Measurements from ENCODE around the gene CACNB3. TPM values are rescaled to one million over a fixed set of nuclear protein-coding genes. Genes with fewer than 3 reads are reported as not detected.

Gene CACNB3
- total RNA-seq, 1 donor from 2014 or later, result 40.5 TPM

DNA sequence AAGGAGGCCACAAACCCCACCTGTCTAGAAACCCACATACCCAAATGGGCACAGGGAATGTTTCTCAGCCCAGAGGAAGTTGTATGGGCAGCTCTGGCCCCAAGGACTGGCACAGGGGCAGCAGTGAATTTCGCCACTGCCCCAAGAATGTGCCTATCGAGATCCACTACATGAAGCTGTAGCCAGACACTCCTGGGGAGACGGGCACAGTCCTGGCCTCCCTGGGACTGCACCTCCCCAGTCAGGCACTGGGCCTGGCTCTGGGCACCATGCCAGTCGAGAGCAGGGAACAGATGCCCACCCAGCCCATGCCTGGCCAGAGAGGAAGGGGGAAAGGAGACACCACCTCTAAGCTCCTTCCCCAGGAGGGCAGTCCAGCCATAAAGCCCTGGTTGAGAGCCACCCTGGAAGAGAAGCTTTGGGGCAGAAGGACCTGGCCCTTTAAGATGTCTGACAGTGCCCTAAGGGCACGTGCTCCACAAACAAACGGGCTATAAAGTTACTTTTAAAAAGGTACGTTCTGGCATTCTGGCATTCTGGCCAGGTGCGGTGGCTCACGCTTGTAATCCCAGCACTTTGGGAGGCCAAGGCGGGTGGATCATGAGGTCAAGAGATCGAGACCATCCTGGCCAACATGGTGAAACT lies 37.8 kb upstream of the CACNB3 start:
- Histone ChIP-seq H3K4me2 (ENCODE audit: low read length) (peak overlapping the region; percentile 66), H3K27me3 (ENCODE audit: insufficient read depth, low read length) (no peaks in the 10 kb centered on the region), H3K4me1 (ENCODE audit: insufficient read depth, low read length) (peaks cover 22% of the 10 kb centered on the region), H4K20me1 (ENCODE audit: insufficient read depth, low read length) (peaks cover 63% of the 10 kb centered on the region), H3K27ac (ENCODE audit: low read depth, low read length) (peak overlapping the region; percentile 71), H2AFZ (ENCODE audit: low read depth, low read length) (no peak overlapping the region), H3K79me2 (ENCODE audit: insufficient read depth, low read length) (peaks cover 53% of the 10 kb centered on the region), H3K36me3 (ENCODE audit: insufficient read depth, low read length) (no peaks in the 10 kb centered on the region), H3K9me3 (ENCODE audit: insufficient read depth, low read depth, low read length) (no peaks in the 10 kb centered on the region), H3K9ac (ENCODE audit: low read length) (peak overlapping the region; percentile 56), H3K4me3 (ENCODE audit: insufficient read depth, low read depth, low read length) (no peak overlapping the region)
- TF ChIP-seq EZH2 (IDR thresholded peaks at IDR 0.05; ENCODE audit: insufficient read depth, low read length), result no peak
- TF ChIP-seq, protein P1, sequence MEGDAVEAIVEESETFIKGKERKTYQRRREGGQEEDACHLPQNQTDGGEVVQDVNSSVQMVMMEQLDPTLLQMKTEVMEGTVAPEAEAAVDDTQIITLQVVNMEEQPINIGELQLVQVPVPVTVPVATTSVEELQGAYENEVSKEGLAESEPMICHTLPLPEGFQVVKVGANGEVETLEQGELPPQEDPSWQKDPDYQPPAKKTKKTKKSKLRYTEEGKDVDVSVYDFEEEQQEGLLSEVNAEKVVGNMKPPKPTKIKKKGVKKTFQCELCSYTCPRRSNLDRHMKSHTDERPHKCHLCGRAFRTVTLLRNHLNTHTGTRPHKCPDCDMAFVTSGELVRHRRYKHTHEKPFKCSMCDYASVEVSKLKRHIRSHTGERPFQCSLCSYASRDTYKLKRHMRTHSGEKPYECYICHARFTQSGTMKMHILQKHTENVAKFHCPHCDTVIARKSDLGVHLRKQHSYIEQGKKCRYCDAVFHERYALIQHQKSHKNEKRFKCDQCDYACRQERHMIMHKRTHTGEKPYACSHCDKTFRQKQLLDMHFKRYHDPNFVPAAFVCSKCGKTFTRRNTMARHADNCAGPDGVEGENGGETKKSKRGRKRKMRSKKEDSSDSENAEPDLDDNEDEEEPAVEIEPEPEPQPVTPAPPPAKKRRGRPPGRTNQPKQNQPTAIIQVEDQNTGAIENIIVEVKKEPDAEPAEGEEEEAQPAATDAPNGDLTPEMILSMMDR (IDR thresholded peaks at IDR 0.05; ENCODE audit: insufficient read depth, low read depth, low read length), result no peak
- DNase-seq (ENCODE audit: low read depth) (no peak), FAIRE-seq (no peak)
- Mint-ChIP-seq H3K27ac (ENCODE audit: unreplicated experiment) (no peak overlapping the region), H3K4me1 (ENCODE audit: low read depth, unreplicated experiment) (peaks cover 8% of the 10 kb centered on the region), H3K36me3 (ENCODE audit: low read depth, unreplicated experiment) (peaks cover 21% of the 10 kb centered on the region), H3K27me3 (ENCODE audit: low read depth, unreplicated experiment) (no peaks in the 10 kb centered on the region), H3K9me3 (ENCODE audit: unreplicated experiment) (no peaks in the 10 kb centered on the region), H3K4me3 (ENCODE audit: unreplicated experiment) (no peak overlapping the region)

DNA sequence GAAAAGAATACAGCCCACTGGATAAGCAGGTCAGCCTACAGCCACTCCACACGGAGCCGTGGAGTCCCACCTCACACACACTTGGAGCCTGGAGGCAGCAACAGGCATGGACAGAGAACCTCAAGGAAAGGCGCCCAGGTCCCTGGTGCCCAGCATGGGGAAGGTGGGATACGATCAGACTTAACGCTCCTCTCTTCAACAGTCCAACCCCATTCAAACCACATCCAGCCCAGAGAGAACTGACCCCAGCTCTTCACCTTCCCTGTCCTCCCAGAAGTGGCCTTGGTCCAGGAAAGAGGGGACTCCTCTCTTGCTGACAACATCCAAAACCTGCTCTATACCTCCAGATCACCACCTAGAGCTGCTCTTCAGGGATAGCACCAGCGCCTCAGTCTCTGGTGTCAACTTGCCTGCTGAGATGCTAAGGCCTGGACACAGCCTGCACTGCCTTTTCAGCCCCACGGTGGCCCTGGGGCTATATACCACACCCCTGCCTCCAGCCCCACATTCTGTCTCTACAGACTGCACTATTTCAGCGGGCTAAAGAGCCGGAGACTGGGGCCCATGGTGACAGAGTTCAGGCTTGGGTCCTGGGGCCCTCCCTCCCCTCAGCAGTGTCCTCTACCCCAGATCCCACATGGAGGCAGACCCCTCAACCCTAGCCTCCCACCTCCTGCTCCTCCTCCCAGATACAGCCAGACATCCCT lies 36.4 kb upstream of the CACNB3 start:
- H3K4me1 ChIP-seq (ENCODE audit: insufficient read depth, low read length), result peaks cover 23% of the 10 kb centered on the region
- H3K9me3 ChIP-seq (ENCODE audit: insufficient read depth, low read depth, low read length), result no peaks in the 10 kb centered on the region
- peaks cover 72% of the 10 kb centered on the region for H4K20me1 ChIP-seq (ENCODE audit: insufficient read depth, low read length)
- no peaks in the 10 kb centered on the region for H3K27me3 Mint-ChIP-seq (ENCODE audit: low read depth, unreplicated experiment)
- FAIRE-seq (no peak), DNase-seq (ENCODE audit: low read depth) (no peak)
- no peak overlapping the region for H3K9ac ChIP-seq (ENCODE audit: low read length)
- TF ChIP-seq, protein P1 (IDR thresholded peaks at IDR 0.05; ENCODE audit: insufficient read depth, low read depth, low read length), result no peak
- TF ChIP-seq EZH2 (IDR thresholded peaks at IDR 0.05; ENCODE audit: insufficient read depth, low read length), result no peak
- no peaks in the 10 kb centered on the region for H3K9me3 Mint-ChIP-seq (ENCODE audit: unreplicated experiment)
- no peak overlapping the region for H3K4me3 Mint-ChIP-seq (ENCODE audit: unreplicated experiment)
- no peaks in the 10 kb centered on the region for H3K36me3 ChIP-seq (ENCODE audit: insufficient read depth, low read length)
- H3K79me2 ChIP-seq (ENCODE audit: insufficient read depth, low read length), result peaks cover 67% of the 10 kb centered on the region
- H3K4me1 Mint-ChIP-seq (ENCODE audit: low read depth, unreplicated experiment), result peaks cover 8% of the 10 kb centered on the region
- H2AFZ ChIP-seq (ENCODE audit: low read depth, low read length), result no peak overlapping the region
- peaks cover 17% of the 10 kb centered on the region for H3K36me3 Mint-ChIP-seq (ENCODE audit: low read depth, unreplicated experiment)
- no peaks in the 10 kb centered on the region for H3K27me3 ChIP-seq (ENCODE audit: insufficient read depth, low read length)
- H3K4me3 ChIP-seq (ENCODE audit: insufficient read depth, low read depth, low read length), result no peak overlapping the region
- no peak overlapping the region for H3K27ac Mint-ChIP-seq (ENCODE audit: unreplicated experiment)
- no peak overlapping the region for H3K4me2 ChIP-seq (ENCODE audit: low read length)
- no peak overlapping the region for H3K27ac ChIP-seq (ENCODE audit: low read depth, low read length)

Measured in astrocyte (in vitro differentiated cells and primary cell).